LNCaP clone FGC (cell line): ENCODE results near the gene SPAG6.
"Not testable (repeated sequence)": the region's sequence is repeated elsewhere in the genome, so short reads cannot be mapped to it uniquely, and the experiment has no call there.

Experiments used
- DNase-seq: peaks from one replicate; pipeline ENCODE4 v3.0.0-alpha.2; 2011; ENCODE audit warnings: low read depth
- H3K4me3 ChIP-seq: 2 replicates; pipeline ENCODE4 v1.5.1; 2011; ENCODE audit warnings: mild to moderate bottlenecking, low read depth, low read length, control low read depth
- TF ChIP-seq, protein P1 (sequence below): IDR thresholded peaks from 2 replicates; pipeline ENCODE4 v1.5.1; 2012; ENCODE audit warnings: mild to moderate bottlenecking; ENCODE audit not compliant: control insufficient read depth, insufficient read depth; ENCODE audit errors: extremely low read depth

The SPAG6 gene

DNA sequence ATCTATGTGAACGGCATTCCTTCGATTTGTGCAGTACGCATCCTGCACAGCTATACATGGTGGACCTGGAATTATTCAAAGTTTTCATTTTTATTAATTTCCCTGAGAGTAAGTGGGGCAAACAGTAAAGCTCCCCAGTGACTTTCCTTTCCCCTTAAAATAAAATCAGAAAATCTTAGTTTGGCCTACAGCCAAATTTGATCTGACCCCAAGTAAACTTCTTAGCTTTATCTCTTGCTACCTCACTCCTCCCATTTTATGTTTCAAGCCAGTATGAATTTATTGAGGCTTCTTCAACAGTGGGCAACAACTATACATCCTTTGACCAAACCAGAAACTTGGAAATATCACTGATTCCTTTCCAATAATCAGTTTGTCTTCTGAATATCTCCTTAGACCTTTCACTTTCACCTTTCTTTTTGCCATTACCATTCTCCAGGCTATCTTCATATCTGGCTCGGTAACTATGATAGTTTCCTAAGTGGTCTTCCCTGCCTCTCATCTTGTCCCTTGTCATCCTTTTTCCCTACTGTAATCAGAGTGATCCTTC lies 11.1 kb downstream of the SPAG6 start:
- DNase-seq: no peak
- H3K4me3 ChIP-seq: no peak overlapping the region
- TF ChIP-seq, protein P1, sequence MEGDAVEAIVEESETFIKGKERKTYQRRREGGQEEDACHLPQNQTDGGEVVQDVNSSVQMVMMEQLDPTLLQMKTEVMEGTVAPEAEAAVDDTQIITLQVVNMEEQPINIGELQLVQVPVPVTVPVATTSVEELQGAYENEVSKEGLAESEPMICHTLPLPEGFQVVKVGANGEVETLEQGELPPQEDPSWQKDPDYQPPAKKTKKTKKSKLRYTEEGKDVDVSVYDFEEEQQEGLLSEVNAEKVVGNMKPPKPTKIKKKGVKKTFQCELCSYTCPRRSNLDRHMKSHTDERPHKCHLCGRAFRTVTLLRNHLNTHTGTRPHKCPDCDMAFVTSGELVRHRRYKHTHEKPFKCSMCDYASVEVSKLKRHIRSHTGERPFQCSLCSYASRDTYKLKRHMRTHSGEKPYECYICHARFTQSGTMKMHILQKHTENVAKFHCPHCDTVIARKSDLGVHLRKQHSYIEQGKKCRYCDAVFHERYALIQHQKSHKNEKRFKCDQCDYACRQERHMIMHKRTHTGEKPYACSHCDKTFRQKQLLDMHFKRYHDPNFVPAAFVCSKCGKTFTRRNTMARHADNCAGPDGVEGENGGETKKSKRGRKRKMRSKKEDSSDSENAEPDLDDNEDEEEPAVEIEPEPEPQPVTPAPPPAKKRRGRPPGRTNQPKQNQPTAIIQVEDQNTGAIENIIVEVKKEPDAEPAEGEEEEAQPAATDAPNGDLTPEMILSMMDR: no peak

- DNase-seq, H3K4me3 ChIP-seq: not testable (repeated sequence)
Measured at GRCh38 chr10:22357770-22358169, 12.5 kb downstream of the SPAG6 start.

- DNase-seq: no peak
- TF ChIP-seq, protein P1: no peak
Measured at GRCh38 chr10:22363305-22363704, 18.0 kb downstream of the SPAG6 start.

GRCh38 chr10:22364407-22365140 lies 19.3 kb downstream of the SPAG6 start:
- TF ChIP-seq, protein P1: no peak
- peak; percentile 41 for DNase-seq
- no peak overlapping the region for H3K4me3 ChIP-seq

More at GRCh38 chr10:22363305-22363704, 18.0 kb downstream of the SPAG6 start:
- no peak overlapping the region for H3K4me3 ChIP-seq

GRCh38 chr10:22365233-22365632 lies 19.9 kb downstream of the SPAG6 start:
- no peak for DNase-seq
- no peak overlapping the region for H3K4me3 ChIP-seq
- TF ChIP-seq, protein P1: no peak

GRCh38 chr10:22365644-22366434 lies 20.5 kb downstream of the SPAG6 start:
- TF ChIP-seq, protein P1: no peak
- no peak for DNase-seq

GRCh38 chr10:22366435-22366703 lies 21.1 kb downstream of the SPAG6 start:
- DNase-seq: no peak
- TF ChIP-seq, protein P1: no peak
- no peak overlapping the region for H3K4me3 ChIP-seq

More at GRCh38 chr10:22365644-22366434, 20.5 kb downstream of the SPAG6 start:
- no peak overlapping the region for H3K4me3 ChIP-seq
